GM19452 (cell line): ENCODE measurements around the gene PCDH8.
A peak's percentile ranks its signal among the peaks of the same experiment; 100 is the strongest.

Experiments used
- ATAC-seq: cut with Tn5 transposase; IDR thresholded peaks from one replicate; pipeline ENCODE4 v1.9.1; 2021; ENCODE audit not compliant: unreplicated experiment

Gene PCDH8, protein sequence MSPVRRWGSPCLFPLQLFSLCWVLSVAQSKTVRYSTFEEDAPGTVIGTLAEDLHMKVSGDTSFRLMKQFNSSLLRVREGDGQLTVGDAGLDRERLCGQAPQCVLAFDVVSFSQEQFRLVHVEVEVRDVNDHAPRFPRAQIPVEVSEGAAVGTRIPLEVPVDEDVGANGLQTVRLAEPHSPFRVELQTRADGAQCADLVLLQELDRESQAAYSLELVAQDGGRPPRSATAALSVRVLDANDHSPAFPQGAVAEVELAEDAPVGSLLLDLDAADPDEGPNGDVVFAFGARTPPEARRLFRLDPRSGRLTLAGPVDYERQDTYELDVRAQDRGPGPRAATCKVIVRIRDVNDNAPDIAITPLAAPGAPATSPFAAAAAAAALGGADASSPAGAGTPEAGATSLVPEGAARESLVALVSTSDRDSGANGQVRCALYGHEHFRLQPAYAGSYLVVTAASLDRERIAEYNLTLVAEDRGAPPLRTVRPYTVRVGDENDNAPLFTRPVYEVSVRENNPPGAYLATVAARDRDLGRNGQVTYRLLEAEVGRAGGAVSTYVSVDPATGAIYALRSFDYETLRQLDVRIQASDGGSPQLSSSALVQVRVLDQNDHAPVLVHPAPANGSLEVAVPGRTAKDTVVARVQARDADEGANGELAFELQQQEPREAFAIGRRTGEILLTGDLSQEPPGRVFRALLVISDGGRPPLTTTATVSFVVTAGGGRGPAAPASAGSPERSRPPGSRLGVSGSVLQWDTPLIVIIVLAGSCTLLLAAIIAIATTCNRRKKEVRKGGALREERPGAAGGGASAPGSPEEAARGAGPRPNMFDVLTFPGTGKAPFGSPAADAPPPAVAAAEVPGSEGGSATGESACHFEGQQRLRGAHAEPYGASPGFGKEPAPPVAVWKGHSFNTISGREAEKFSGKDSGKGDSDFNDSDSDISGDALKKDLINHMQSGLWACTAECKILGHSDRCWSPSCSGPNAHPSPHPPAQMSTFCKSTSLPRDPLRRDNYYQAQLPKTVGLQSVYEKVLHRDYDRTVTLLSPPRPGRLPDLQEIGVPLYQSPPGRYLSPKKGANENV

DNA sequence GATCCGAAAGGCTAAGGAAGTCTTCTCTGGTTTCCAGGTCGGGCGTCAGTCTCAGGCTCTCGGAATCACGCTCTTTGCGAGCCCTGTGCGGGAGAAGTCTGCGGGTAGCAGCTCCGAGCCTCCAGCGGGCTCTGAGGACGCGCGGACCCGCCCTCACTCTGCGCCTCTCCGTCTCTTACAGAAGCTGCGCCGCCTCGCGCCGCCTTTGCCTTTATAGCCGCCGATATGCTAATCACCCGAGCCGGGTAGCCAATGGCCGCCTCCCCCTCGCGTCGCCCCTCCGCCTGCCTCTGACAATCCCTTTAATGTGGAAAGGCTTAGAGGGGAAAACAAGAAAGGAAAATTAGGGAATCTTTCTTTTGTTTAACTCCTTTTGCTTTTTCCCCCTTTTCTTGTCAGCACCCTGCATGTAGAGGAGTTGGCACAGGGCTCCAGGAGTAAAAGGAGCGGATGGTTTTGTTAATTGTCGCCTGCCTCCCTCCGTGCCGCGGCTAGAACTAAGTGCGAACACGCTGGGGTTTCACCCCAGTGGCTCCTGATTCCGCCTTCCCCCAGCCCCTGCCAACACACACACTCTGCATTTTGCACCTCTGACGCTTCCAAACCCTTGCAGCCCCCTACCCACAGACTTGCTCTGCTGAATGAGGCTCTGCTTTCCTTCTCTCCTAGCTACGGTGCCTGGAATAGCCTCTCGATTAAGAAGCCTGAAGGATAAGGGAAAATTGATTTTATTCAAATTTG, at the start of gene PCDH8:
TSS of gene PCDH8 (minus strand) at position 186 of the 741 bp plus-strand sequence. CDS start 204 bp downstream, outside the sequence.
- no peak for ATAC-seq

DNA sequence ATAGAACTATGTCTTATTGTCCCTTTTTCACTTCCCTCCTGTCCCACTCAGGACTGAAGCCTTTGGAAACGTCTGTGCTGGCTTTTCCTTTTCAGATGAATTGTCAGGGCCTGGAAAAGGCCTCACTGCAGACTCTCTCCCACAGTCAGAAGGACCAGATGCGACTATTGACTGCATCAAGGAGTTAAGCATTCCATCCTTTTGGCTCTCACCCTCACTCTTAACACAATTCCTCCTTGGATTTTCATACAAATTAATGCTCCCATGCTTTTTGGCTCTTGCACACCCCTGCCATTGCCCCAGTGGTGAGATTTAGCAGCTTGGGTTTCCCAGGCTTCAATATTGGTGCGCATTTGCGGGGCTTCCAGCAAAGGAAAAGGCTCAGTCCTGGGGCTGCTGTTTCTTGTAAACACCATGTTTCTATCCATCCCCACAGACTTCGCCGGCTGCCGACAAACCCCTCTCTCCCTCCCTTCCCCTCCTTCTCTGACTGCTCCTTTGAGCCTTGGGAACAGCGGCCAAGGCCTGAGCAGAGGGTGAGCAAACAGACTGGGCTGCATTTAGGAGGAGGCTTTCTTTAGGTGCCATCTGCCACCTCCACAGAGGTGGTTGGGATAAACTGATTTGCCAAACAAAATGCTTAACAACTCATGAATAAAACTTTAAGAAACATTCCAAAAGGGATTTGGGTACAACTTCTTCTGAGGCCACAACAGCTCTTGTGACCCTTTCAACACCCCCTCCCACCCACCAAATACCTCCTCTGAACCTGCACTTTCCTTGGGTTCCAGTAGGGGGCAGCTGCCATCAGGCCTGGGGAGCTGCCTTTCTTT, 48.6 kb upstream of the PCDH8 start:
- no peak for ATAC-seq

DNA sequence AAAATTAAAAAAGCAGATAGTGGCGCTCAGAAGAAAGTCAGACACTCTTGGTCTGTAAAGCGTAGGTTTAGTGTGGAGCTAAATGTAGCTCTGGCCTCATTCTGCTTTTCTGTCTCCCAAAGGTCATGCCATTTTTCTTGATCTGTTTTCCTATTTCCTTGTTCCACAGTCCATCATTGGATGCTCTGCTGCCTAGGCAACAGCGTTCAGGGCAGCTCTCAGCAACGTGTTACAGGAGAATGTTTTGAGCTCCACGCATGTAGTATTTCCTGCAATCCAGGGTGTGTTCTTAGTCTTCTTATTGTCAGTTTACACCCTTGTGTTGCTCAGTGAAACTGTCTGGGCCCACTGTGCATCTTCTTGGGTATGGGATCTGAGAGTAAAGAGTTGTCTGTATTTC, 46.0 kb upstream of the PCDH8 start:
- no peak for ATAC-seq

DNA sequence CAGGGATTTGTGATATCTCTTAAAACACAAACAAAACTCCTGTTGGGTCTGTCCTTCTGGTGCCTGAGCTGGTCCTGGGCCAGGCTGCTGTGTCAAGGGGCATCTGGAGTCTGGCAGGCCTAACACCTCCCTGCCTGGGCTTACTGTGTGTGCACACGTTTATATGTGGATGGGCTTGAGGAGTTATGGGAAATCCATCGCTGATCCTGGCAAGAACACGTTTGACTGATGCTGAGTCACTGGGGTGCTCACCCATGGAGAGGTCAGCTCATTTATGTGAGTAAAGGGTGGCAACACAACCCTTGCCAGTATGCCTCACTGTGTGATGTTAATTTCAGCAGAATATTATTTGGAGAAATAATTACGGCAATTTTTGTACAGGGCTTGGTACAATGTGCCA, 44.5 kb upstream of the PCDH8 start:
- no peak for ATAC-seq

DNA sequence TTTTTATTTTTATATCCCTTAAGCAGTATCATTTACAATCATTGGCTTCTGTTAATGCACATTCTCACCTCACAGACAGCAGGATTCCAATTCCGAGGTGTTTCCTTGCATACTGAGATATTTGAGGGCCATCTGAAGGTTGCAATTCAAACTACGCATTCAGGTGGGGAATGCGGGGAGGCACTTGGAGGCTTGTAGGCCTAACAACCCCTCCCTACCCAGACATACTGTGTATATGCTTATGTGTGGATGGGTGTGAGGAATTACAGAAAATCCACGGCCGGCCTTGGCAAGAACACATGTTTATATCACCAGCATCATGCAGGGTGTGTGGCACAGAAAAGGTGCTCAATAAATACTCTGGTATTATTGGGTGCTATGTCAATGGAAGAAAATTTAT, 43.3 kb upstream of the PCDH8 start:
- ATAC-seq = no peak

DNA sequence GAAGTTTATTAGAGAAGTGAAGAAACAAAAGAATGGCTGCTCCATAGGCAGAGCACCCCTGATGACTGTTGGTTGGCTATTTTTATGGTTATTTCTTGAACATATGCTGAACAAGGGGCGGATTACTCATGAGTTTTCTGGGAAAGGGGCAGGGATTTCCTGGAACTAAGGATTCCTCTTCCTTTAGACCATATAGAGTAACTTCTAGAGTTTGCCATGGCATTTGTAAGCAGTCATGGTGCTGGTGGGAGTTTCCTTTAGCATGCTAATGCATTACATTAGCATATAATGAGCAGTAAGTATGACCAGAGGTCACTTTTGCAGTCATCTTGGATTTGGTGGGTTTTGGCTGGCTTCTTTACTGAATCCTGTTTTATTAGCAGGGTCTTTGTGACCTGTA, 38.7 kb upstream of the PCDH8 start:
- no peak for ATAC-seq

DNA sequence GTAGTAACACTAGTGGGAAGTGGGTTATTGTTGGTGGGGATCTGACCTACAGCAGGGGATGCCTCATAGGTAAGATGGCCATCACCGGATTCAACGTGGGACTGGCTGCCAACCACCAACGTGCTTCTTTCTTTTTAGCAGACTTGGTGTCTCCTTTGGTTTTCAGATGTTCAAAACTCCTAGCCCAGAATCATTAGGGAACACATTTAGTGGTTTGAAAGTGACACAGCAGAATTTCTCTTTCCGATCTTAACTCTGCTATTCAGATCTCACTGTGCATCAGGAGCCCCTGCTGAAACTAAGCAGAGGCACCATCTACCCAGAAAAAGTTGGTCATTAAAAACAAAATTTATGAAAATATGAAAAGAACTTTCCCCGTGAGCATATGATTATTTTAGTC, 36.7 kb upstream of the PCDH8 start:
- ATAC-seq = no peak

DNA sequence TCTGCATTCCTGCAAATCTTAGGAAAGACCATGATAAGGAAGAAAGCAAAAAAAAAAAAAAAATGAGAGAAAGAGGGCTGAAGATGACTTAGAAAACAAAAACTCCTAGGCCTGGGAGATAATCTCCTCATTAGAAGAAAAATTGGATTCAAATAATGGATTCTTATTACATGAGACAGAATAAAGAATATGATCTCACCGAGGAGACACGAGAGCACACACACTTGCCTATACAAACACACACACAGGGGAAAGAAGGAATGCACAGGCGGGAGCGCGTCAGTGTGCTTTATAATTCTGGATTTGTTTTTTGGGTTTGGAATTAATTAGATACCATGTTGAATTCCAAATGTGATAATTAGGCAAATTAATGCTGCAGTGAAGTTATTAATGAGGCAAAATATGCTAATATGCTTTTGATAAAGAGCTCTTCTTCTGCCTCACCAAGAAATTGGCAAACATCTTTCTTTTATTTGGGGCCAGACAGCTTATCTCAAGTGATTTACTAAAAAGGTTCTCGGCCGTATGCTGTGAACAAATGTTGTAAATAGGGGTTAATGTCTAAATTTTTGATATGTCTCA, 36.1 kb upstream of the PCDH8 start:
- ATAC-seq = no peak

DNA sequence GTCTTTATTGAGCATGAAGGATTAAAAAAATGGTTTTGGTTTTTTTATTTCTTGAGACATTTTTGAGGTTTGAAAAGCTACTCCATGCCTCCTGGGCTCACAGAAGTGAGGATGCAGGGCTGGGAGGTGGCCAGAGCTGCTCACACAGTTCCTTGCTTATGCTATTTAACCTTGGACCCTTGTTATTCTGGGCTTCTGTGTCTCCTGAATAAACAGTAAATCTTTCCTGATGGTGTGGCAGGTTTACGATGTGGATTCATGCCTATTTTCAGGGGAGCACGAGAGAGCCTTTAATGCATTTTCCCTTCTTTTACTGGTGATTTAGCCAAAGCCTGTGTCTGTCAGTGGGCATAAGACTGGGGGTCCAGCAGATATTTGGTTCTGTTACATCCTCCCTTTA, 34.3 kb upstream of the PCDH8 start:
- no peak for ATAC-seq

DNA sequence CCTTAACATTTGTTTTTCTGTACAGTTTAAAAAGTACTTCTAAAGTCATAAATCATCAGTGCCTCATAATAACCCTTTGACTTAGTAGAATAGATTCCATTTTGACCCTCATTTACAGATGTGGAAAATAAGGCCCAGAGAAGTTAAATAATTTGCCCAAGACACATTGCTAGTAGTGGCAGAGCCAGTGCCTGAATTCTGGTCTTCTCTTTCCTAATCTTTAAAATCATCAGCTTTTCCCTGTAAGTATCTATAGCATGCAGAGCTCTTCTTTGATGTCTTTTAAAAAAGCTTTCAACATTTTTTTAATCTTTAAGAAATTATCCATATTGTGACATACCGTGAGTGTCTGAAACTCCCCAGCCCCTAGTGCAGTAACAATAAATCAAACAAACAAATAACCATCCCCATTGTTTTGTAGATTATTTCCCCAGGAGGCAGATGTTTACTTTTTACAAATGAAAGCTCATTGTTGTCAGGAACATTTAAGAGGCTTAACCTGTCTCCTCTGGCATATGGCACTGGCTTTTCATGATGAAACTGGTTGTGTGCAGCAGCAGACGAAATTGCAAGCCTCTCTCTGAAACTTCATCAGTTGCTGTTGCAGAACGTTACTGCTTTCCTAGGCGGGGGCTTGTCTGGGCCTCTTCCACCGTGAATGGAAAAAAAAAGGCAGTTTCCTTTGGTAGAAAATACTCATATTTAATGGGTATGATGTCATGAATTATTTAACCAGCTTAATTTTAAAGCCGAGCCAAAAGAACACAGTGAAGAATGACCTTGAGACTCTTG, 31.7 kb upstream of the PCDH8 start:
- no peak for ATAC-seq

DNA sequence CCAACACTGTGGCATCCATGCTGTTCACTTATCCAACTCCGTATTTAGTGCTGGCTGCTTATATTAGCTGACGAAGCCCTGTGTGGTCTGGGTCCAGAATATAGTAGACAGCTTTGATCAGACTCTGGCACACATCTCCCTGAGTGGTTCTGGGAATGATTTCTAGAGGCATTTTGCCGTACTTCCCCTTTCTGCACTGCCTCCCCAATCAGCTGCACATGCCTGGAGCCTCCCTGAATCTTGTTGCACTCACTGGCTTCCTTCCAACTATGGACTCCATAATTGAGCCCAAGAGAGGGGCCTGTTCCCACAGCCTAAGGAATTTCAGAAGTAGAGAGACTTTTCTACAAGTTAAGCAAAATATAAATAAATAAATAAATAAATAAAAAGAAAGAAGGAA, 30.4 kb upstream of the PCDH8 start:
- no peak for ATAC-seq

DNA sequence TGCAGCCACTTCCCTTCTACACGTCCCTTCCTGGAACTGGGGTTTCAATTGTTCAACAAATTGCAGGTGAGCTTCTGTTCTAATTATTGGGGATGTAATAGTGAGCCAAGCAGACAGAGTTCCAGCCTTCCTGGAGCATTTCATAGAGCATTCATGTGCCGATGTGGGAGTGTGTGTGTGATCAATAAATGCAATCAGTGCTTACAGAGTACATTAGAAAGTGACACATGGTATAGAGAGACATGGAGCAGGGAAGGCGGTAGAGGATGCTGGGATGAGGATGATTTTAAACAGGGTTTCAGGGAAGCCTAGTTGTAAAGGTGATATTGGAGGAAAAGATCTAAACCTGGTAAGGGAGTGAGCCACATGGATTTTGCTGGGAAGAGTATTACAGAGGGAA, 21.7 kb upstream of the PCDH8 start:
- no peak for ATAC-seq

DNA sequence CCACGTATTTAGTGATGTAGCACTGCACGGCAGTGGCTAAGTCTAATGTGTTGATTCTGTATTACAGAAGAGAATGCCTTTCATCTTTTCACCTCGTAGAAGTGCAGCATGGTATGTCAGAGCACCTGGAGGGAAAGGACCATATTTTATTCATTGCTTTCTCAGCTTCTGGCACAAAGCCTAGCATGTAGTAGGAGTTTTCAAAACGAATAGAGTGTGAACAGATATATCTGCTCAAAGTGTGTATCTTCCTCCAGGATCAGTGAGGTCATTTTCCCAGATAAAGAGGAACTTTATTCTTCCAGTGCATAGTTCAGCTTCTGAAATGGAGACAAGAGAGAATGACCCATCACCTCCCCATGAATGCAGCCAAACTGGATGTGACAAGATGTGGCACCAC, 21.2 kb upstream of the PCDH8 start:
- ATAC-seq = no peak

DNA sequence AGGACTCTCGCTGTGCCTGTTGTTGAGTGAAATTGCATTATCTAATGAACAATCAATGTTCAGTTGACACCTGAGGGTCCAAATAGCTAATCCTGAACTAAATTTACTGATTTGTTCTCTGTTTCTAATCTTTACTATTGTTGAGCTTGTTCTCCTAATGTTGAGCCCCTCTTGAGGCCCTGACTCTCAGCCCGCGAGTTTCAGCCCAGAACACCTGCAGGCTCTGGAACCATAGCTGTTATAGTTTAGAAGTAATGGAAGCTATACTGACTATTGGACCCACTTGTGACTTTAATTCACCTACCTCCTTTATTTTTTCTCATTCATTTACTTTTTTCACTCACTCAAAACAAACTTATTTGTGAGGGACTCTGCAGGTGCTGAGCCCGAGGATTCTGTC, 20.6 kb upstream of the PCDH8 start:
- ATAC-seq = no peak

DNA sequence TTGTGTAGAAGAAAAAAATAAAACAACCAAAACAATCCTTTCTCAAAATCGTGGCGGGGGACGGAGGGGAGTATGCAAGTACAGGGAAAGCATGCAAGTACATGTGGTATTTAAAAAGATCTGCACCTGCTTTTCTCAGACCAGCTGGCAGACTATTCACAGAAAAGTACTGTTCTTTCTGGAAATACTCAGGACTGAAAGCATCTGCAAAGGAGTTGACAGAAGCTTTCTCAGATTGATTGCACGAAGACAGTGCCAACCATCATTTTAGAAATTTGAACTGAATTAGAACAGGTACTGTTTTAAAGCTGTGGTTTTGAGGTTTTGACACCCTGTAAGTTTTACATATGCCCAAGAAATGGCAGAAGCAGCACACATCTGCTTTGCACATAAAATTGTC, 19.8 kb upstream of the PCDH8 start:
- ATAC-seq = peak; percentile 65

DNA sequence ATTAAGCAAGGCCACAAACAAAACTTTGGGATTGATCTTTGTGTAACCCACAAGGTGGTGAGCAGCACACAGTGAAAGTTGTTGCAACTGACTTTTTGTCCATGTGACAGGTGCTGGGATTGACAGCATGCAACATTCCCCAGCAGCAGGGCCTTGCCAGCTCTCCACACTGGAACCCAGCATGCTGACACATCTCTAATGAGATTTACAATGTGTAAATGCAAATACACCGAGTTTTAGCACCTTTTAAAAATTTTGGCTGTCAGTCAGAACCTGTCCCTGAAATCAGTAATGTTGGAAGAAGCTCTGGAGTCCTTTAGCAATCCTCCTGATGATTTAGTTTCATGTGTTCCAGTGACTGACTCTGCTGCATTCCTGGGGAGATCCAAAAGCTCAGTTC, 16.5 kb upstream of the PCDH8 start:
- ATAC-seq = no peak

DNA sequence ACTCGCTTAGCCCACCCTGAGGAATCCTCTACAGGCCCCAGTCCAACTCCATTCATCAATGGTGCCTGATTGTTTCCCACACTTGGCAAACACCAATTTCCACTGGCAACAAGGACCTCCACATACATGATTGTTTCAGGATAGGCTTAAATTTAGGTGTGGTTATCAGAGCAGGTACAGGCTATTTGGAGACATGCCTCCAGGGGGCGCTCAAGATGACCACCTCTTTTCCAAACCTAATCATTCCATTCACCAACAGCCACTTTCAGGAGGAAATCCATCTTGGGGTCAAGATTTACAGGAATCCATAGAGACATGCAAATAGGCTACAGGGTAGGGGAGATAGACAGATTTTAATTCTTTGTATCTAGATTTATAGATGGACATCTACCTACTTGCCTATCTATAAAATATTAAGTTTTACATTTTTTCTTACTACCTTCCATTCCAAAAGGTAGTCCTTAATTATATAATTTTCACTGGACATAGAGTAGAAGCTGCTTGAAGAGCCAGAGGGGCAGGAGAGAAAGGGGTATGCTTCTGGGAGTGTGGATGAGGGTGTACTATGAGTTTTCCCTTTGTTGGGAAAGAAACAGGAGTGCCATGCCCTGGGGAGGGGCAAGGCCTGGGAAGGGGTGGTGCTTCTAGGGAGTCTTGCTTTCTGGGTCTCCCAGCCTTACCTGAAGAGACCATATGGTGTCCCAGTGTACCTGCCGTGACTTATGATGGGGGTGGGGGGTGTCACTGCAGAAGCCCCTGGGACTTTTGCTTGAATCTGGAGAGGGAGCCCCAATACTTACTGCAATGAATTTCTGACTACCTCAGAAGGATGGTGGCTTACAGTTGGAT, 14.1 kb upstream of the PCDH8 start:
- no peak for ATAC-seq

DNA sequence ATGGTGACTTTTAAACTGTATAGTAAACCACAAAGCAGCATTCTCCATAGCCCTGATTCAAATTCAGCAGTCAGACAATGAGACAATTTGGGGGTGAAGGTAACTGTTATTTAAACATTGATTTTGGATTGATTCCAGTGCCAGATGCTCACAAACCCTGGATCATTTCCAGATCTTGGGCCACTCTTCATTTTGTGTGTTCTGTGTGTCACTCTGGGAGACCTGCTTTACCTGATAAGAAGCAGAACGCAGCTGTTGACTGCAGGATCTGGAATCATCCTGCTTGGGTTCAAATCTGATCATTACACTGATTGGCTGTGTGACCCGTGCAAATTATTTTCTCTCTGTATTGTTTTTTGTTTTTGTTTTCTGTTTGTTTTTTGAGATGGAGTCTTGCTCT, 4.0 kb upstream of the PCDH8 start:
- ATAC-seq = no peak
